ENCODE measurements around the gene INPP5F.

The INPP5F gene

DNA sequence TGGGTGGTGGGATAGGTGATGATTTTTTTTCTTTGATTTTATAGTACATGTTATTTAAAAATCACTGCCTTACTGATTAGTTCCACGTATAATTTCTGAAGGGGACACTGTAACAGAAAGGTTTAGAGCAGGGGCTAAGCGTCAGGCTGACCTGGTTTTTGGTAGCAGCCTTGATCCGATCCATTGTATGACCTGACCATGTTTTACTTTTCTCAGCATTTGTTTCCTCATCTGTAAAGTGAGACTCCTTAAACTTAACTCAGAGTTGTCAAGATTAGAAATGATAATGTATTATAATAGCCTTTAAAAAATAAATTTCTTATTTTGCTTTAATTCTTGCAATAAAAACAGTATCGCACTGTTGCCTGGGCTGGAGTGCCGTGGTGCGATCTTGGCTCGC, 23.6 kb downstream of the INPP5F start:
- Histone ChIP-seq H3K9ac (ENCODE audit: low read length) (no peak overlapping the region), H3K36me3 (ENCODE audit: low read length) (no peaks in the 10 kb centered on the region), H3K27me3 (ENCODE audit: low read length) (no peaks in the 10 kb centered on the region), H3K79me2 (ENCODE audit: insufficient read depth, low read length) (0 out of 2 replicates have a peak, but pooled peaks cover 5% of the 10 kb centered on the region), H3K4me2 (ENCODE audit: low read depth, low read length, poor library complexity, severe bottlenecking) (no peak overlapping the region), H3K4me3 (ENCODE audit: insufficient read depth, low read length, poor library complexity, severe bottlenecking) (no peak overlapping the region), H3F3A (ENCODE audit: insufficient read depth) (no peaks in the 10 kb centered on the region), H2AFZ (ENCODE audit: low read depth, low read length, severe bottlenecking) (no peak overlapping the region), H3K9me3 (ENCODE audit: insufficient read depth, low read length) (no peaks in the 10 kb centered on the region), H3K27ac (ENCODE audit: low read depth, low read length) (no peak overlapping the region), H3K9me2 (replicated peaks; ENCODE audit: insufficient read depth, low read length) (no peaks in the 10 kb centered on the region), H4K20me1 (ENCODE audit: low read depth, low read length) (no peaks in the 10 kb centered on the region)
- TF ChIP-seq, protein P1, sequence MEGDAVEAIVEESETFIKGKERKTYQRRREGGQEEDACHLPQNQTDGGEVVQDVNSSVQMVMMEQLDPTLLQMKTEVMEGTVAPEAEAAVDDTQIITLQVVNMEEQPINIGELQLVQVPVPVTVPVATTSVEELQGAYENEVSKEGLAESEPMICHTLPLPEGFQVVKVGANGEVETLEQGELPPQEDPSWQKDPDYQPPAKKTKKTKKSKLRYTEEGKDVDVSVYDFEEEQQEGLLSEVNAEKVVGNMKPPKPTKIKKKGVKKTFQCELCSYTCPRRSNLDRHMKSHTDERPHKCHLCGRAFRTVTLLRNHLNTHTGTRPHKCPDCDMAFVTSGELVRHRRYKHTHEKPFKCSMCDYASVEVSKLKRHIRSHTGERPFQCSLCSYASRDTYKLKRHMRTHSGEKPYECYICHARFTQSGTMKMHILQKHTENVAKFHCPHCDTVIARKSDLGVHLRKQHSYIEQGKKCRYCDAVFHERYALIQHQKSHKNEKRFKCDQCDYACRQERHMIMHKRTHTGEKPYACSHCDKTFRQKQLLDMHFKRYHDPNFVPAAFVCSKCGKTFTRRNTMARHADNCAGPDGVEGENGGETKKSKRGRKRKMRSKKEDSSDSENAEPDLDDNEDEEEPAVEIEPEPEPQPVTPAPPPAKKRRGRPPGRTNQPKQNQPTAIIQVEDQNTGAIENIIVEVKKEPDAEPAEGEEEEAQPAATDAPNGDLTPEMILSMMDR (IDR thresholded peaks at IDR 0.05; ENCODE audit: insufficient read depth, low read length, poor library complexity, severe bottlenecking), result no peak
- no peak for TF ChIP-seq EZH2phosphoT487 (conservative IDR thresholded peaks at IDR 0.05; ENCODE audit: low read length)

DNA sequence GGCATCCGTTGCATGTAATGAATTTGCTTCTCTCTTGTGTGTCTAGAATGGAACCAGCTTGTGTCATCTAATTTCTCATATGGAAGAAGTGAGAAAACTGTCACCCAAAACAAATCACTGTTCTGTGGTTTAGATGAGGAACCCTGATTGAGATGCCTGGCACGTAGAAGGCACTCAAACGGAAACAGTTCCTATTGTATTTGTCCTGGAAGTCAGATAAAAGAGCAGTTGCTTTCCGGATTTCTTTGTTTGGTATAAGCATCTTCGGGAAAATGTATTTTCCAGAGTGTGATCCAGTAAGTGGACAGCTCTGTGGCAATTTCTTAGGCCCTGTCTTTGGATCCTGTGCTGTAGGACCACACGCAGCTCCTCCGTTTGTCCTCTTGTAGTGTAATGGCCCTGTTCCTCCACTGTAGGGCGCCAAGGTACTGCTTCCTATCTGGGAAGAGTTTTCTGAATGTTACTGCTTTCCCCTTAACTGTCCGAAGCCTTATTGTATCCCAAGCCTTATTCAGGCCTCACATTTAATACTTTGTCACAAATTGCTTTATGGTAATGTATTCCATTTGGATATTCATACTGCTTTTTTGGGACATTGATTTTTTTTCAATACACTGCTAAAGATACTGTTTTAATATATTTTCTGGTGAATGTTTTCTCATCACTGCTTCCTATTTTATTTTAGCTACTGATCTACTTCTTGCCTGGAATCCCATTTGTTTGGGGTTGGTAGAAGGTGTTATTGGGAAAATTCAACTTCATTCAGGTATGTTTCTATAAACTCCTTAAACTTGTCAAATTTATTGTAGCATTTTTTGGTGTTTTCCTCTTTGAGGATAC, 24.8 kb downstream of the INPP5F start:
- Histone ChIP-seq H3K27me3 (ENCODE audit: low read length) (no peaks in the 10 kb centered on the region), H4K20me1 (ENCODE audit: low read depth, low read length) (no peaks in the 10 kb centered on the region), H3K9ac (ENCODE audit: low read length) (no peak overlapping the region), H3K4me3 (ENCODE audit: insufficient read depth, low read length, poor library complexity, severe bottlenecking) (no peak overlapping the region), H3F3A (ENCODE audit: insufficient read depth) (no peaks in the 10 kb centered on the region), H3K27ac (ENCODE audit: low read depth, low read length) (no peak overlapping the region), H3K9me3 (ENCODE audit: insufficient read depth, low read length) (no peaks in the 10 kb centered on the region), H3K36me3 (ENCODE audit: low read length) (no peaks in the 10 kb centered on the region), H2AFZ (ENCODE audit: low read depth, low read length, severe bottlenecking) (no peak overlapping the region), H3K4me2 (ENCODE audit: low read depth, low read length, poor library complexity, severe bottlenecking) (no peak overlapping the region), H3K9me2 (replicated peaks; ENCODE audit: insufficient read depth, low read length) (no peaks in the 10 kb centered on the region), H3K79me2 (ENCODE audit: insufficient read depth, low read length) (0 out of 2 replicates have a peak, but pooled peaks cover 5% of the 10 kb centered on the region)
- TF ChIP-seq, protein P1 (IDR thresholded peaks at IDR 0.05; ENCODE audit: insufficient read depth, low read length, poor library complexity, severe bottlenecking), result peak; percentile 65
- no peak for TF ChIP-seq EZH2phosphoT487 (conservative IDR thresholded peaks at IDR 0.05; ENCODE audit: low read length)

DNA sequence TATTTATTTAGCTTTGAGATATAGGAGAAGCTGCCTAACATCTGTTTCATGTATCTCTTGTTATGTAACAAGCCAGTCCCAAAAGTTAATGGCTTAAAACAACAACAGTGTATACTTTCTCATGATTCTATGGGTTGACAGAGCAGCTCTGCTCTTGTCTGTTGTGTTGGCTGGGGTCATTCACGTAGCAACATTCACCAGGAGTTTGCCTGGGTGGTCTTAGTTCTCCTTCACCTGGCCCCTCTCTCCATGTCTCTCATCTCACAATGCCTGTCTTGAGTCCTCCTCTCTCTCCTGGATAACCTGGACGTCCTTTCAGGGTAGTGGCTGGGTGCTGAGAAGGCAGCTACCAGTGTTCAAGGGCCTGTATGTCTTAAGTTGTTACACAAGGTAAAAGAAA, 27.5 kb downstream of the INPP5F start:
- Histone ChIP-seq H4K20me1 (ENCODE audit: low read depth, low read length) (no peaks in the 10 kb centered on the region), H2AFZ (ENCODE audit: low read depth, low read length, severe bottlenecking) (no peak overlapping the region), H3K9me3 (ENCODE audit: insufficient read depth, low read length) (no peaks in the 10 kb centered on the region), H3K27me3 (ENCODE audit: low read length) (no peaks in the 10 kb centered on the region), H3K9me2 (replicated peaks; ENCODE audit: insufficient read depth, low read length) (no peaks in the 10 kb centered on the region), H3K9ac (ENCODE audit: low read length) (no peak overlapping the region), H3K36me3 (ENCODE audit: low read length) (no peaks in the 10 kb centered on the region), H3K27ac (ENCODE audit: low read depth, low read length) (no peak overlapping the region), H3K79me2 (ENCODE audit: insufficient read depth, low read length) (no peaks in the 10 kb centered on the region), H3K4me2 (ENCODE audit: low read depth, low read length, poor library complexity, severe bottlenecking) (no peak overlapping the region), H3K4me3 (ENCODE audit: insufficient read depth, low read length, poor library complexity, severe bottlenecking) (no peak overlapping the region), H3F3A (ENCODE audit: insufficient read depth) (no peaks in the 10 kb centered on the region)
- TF ChIP-seq, protein P1 (IDR thresholded peaks at IDR 0.05; ENCODE audit: insufficient read depth, low read length, poor library complexity, severe bottlenecking), result no peak
- no peak for TF ChIP-seq EZH2phosphoT487 (conservative IDR thresholded peaks at IDR 0.05; ENCODE audit: low read length)

Data from SU-DHL-6 (cell line).